Tibial nerve (tissue), 4 donors: ENCODE results near the gene PTPRD. TPM values are rescaled to one million over a fixed set of nuclear protein-coding genes. Genes with fewer than 3 reads are reported as not detected.
"Not testable (repeated sequence)": the region's sequence is repeated elsewhere in the genome, so short reads cannot be mapped to it uniquely, and the experiment has no call there.

Experiments used
- DNase-seq, 2 donors: peaks; one replicate each; pipeline ENCODE4 v3.0.0-alpha.2; 2019; ENCODE audit warnings: low spot score in 2 of 2
- H3K27ac ChIP-seq, 4 donors: fragments of 200-600 bp; sonication (generic) in 3 of 4; one replicate each; pipeline ENCODE4 v1.5.1; 2017 to 2019; ENCODE audit warnings: mild to moderate bottlenecking in 1 of 4
- H3K27me3 ChIP-seq, 2 donors: fragments of 200-600 bp; sonication (generic) in 1 of 2; one replicate each; pipeline versions ENCODE4 v1.5.1 to v1.6.0; 2017 to 2019
- H3K36me3 ChIP-seq, 3 donors: fragments of 200-600 bp; sonication (generic); one replicate each; pipeline ENCODE4 v1.5.1; 2018 to 2019
- H3K4me1 ChIP-seq, 4 donors: fragments of 200-600 bp; sonication (generic) in 3 of 4; one replicate each; pipeline ENCODE4 v1.5.1; 2017 to 2019
- H3K4me3 ChIP-seq, 4 donors: fragments of 200-600 bp; sonication (generic) in 3 of 4; one replicate each; pipeline ENCODE4 v1.5.1; 2017 to 2019; ENCODE audit warnings: mild to moderate bottlenecking in 1 of 4, moderate library complexity in 1 of 4
- H3K9me3 ChIP-seq, 4 donors: fragments of 200-600 bp; sonication (generic) in 3 of 4; one replicate each; pipeline ENCODE4 v1.5.1; 2017 to 2019
- CTCF ChIP-seq, 5 experiments: fragments of 200-600 bp in 3 of 5; fragments of 450-650 bp in 2 of 5; sonication (generic) in 3 of 5; IDR thresholded peaks; one replicate each; pipeline ENCODE4 v1.5.1; 2016 to 2019; ENCODE audit warnings: antibody characterized with exemption in 5 of 5, mild to moderate bottlenecking in 3 of 5, moderate library complexity in 2 of 5
- EP300 ChIP-seq, 2 donors: sonication (generic); formaldehyde crosslinking; IDR thresholded peaks; one replicate each; pipeline ENCODE4 v1.6.1; 2017; ENCODE audit warnings: antibody characterized with exemption in 2 of 2, mild to moderate bottlenecking in 1 of 2
- POLR2A ChIP-seq, 2 donors: fragments of 450-650 bp; IDR thresholded peaks; one replicate each; pipeline ENCODE4 v1.6.1; 2017; ENCODE audit warnings: antibody characterized with exemption in 2 of 2, mild to moderate bottlenecking in 2 of 2, moderate library complexity in 2 of 2
- WGBS, 2 donors: methylation state at CpG; one replicate each; pipeline ENCODE4 v1.1.5; 2018; 5-methylcytosine and 5-hydroxymethylcytosine counted together
- total RNA-seq, 4 donors: library from RNA; depleted of rRNA; stranded (reverse); fragments of >200 nt; gene quantifications; one replicate each; pipeline ENCODE4 v1.1.0, GENCODE V29; 2016

The PTPRD gene
- total RNA-seq, 4 donors from 2014 or later, result 1.7 to 13.2 (median 5.1) TPM

GRCh38 chr9:9945966-9946365 is 666.8 kb downstream of the PTPRD start:
- Histone ChIP-seq H3K27me3 (no peaks in the 10 kb centered on the region), H3K27ac (no peak overlapping the region), H3K36me3 (no peaks in the 10 kb centered on the region), H3K4me1 (no peaks in the 10 kb centered on the region), H3K9me3 (no peaks in the 10 kb centered on the region), H3K4me3 (no peak overlapping the region)
- TF ChIP-seq EP300 (IDR thresholded peaks at IDR 0.05) (no peak), CTCF (IDR thresholded peaks at IDR 0.05) (no peak), POLR2A (IDR thresholded peaks at IDR 0.05) (no peak)
- DNase-seq, result no peak

GRCh38 chr9:9942764-9943424 is 669.9 kb downstream of the PTPRD start:
- Histone ChIP-seq H3K27me3 (no peaks in the 10 kb centered on the region), H3K4me3 (no peak overlapping the region), H3K36me3 (no peaks in the 10 kb centered on the region), H3K4me1 (no peaks in the 10 kb centered on the region), H3K27ac (no peak overlapping the region), H3K9me3 (no peaks in the 10 kb centered on the region)
- no peak for TF ChIP-seq POLR2A (IDR thresholded peaks at IDR 0.05)
- TF ChIP-seq CTCF (IDR thresholded peaks at IDR 0.05), result peak; percentile 49 to 89 (median 77)
- 16 to 20% methylated on average over 5 of the region's 5 CpGs for WGBS, 2 donors
- DNase-seq, result peak; percentile 19 to 45

- TF ChIP-seq CTCF (IDR thresholded peaks at IDR 0.05) (no peak), EP300 (IDR thresholded peaks at IDR 0.05) (no peak), POLR2A (IDR thresholded peaks at IDR 0.05) (no peak)
- Histone ChIP-seq H3K9me3 (no peaks in the 10 kb centered on the region), H3K27ac (no peak overlapping the region), H3K36me3 (no peaks in the 10 kb centered on the region), H3K27me3 (no peaks in the 10 kb centered on the region), H3K4me3 (no peak overlapping the region), H3K4me1 (no peaks in the 10 kb centered on the region)
- WGBS, 2 donors, result 95 to 96% methylated on average over 4 of the region's 4 CpGs
- DNase-seq, result no peak
These were observed 674.4 kb downstream of the PTPRD start for GRCh38 chr9:9938432-9938831.

GRCh38 chr9:9931464-9931863 is 681.3 kb downstream of the PTPRD start:
- WGBS, 2 donors, result 90 to 91% methylated on average over 12 to 13 of the region's 16 CpGs
- not testable (repeated sequence) for H3K27ac ChIP-seq, H3K27me3 ChIP-seq, DNase-seq, H3K4me1 ChIP-seq, H3K9me3 ChIP-seq, H3K36me3 ChIP-seq, H3K4me3 ChIP-seq

GRCh38 chr9:9924376-9924775 is 688.4 kb downstream of the PTPRD start:
- no peak for TF ChIP-seq CTCF (IDR thresholded peaks at IDR 0.05)
- TF ChIP-seq POLR2A (IDR thresholded peaks at IDR 0.05), result no peak
- TF ChIP-seq EP300 (IDR thresholded peaks at IDR 0.05), result no peak
- 77 to 81% methylated on average over 3 of the region's 3 CpGs for WGBS, 2 donors
- H3K4me1 ChIP-seq, result no peaks in the 10 kb centered on the region

GRCh38 chr9:9921805-9922204 is 691.0 kb downstream of the PTPRD start:
- Histone ChIP-seq H3K36me3 (no peaks in the 10 kb centered on the region), H3K27ac (no peak overlapping the region), H3K4me1 (no peaks in the 10 kb centered on the region), H3K9me3 (no peaks in the 10 kb centered on the region), H3K27me3 (no peaks in the 10 kb centered on the region), H3K4me3 (no peak overlapping the region)
- TF ChIP-seq CTCF (IDR thresholded peaks at IDR 0.05), result no peak
- no peak for TF ChIP-seq EP300 (IDR thresholded peaks at IDR 0.05)
- no peak for TF ChIP-seq POLR2A (IDR thresholded peaks at IDR 0.05)
- 67 to 70% methylated on average over 2 of the region's 2 CpGs for WGBS, 2 donors
- DNase-seq, result no peak

More at GRCh38 chr9:9924376-9924775, 688.4 kb downstream of the PTPRD start:
- no peaks in the 10 kb centered on the region for H3K36me3 ChIP-seq
- no peak overlapping the region for H3K4me3 ChIP-seq
- no peak overlapping the region for H3K27ac ChIP-seq
- H3K9me3 ChIP-seq, result no peaks in the 10 kb centered on the region
- no peak for DNase-seq
- no peaks in the 10 kb centered on the region for H3K27me3 ChIP-seq
